Retinal pigment epithelial cell (primary cell): ENCODE results near the gene FGF14.
A peak's percentile ranks its signal among the peaks of the same experiment; 100 is the strongest.

Experiments used
- DNase-seq: peaks from one replicate; pipeline ENCODE4 v3.0.0-alpha.2; 2010; ENCODE audit warnings: low read depth
- H3K4me3 ChIP-seq: 2 replicates; pipeline ENCODE4 v1.5.1; 2011; ENCODE audit warnings: mild to moderate bottlenecking, low read length, control low read depth, moderate library complexity
- TF ChIP-seq, protein P1 (sequence below): conservative IDR thresholded peaks from 2 replicates; pipeline ENCODE4 v1.5.1; 2011; ENCODE audit warnings: low read depth, low read length, control low read depth, inconsistent platforms

Gene FGF14

GRCh38 chr13:102326381-102327118 lies 75.3 kb downstream of the FGF14 start:
- no peak for DNase-seq
- TF ChIP-seq, protein P1, sequence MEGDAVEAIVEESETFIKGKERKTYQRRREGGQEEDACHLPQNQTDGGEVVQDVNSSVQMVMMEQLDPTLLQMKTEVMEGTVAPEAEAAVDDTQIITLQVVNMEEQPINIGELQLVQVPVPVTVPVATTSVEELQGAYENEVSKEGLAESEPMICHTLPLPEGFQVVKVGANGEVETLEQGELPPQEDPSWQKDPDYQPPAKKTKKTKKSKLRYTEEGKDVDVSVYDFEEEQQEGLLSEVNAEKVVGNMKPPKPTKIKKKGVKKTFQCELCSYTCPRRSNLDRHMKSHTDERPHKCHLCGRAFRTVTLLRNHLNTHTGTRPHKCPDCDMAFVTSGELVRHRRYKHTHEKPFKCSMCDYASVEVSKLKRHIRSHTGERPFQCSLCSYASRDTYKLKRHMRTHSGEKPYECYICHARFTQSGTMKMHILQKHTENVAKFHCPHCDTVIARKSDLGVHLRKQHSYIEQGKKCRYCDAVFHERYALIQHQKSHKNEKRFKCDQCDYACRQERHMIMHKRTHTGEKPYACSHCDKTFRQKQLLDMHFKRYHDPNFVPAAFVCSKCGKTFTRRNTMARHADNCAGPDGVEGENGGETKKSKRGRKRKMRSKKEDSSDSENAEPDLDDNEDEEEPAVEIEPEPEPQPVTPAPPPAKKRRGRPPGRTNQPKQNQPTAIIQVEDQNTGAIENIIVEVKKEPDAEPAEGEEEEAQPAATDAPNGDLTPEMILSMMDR, result no peak
- H3K4me3 ChIP-seq, result no peak overlapping the region

- TF ChIP-seq, protein P1, result no peak
- DNase-seq, result no peak
- H3K4me3 ChIP-seq, result no peak overlapping the region
Observed at GRCh38 chr13:102325321-102325720, 76.5 kb downstream of the FGF14 start.

GRCh38 chr13:102323505-102323904 lies 78.3 kb downstream of the FGF14 start:
- H3K4me3 ChIP-seq, result no peak overlapping the region
- DNase-seq, result no peak
- TF ChIP-seq, protein P1, result no peak

DNA sequence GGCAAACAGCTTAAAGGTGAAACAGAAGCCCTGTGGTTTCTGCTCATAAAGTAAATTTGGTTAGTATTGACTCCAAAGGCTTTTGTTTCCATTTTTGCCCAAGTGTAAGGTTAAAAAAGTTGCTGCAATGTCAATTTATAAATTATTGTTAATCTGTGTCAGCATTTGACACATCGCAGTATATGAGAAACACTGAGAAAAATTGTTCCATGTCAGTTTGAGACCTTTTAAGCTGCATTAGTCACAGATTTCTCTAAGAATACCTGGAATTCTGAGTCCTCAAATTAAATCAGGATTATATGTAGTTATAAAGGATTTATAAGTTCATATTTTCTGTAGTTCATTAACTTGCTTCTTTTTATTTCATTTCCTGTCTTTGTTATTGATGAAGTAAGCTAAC lies 78.8 kb downstream of the FGF14 start:
- TF ChIP-seq, protein P1, result no peak
- no peak overlapping the region for H3K4me3 ChIP-seq
- DNase-seq, result peak; percentile 71

DNA sequence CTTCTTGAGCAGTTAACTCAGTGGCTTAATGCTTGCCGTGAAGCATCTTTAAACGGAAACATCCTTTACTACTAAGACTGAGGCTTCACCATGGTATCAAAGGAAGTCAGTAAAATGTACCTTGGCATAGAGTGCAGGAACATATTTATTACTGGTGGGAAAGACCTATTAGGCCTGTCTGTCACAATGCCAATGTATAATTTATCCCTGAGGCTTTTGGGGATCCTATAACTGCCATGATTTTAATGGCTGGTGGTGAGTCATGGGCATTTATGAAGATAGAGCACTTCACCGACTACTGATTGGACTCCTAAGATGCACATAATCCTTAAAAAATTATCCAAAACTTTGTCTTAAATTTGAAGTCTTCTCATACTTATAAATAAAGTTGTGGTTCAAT lies 79.6 kb downstream of the FGF14 start:
- TF ChIP-seq, protein P1, result no peak
- no peak overlapping the region for H3K4me3 ChIP-seq
- no peak for DNase-seq

DNA sequence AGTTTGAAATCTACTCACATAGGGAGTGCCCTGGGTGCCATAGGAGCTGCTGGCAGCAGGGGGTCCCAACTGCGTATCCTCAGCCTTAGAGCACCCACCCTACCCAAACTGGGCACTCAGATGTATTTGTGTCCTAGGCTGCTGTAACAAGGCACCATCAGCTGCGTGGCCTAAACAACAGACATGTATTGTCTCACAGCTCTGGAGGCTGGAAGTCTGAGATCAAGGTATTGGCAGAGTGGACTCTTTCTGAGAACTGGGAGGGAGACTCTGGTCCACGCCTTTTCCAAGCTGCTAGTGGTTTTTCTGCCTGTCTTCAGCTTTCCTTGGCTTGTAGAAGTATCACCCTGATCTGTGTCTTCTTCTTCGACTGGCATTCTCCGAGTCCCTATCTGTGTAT lies 83.6 kb downstream of the FGF14 start:
- TF ChIP-seq, protein P1, result no peak
- no peak overlapping the region for H3K4me3 ChIP-seq
- no peak for DNase-seq

- TF ChIP-seq, protein P1, result no peak
- H3K4me3 ChIP-seq, result no peak overlapping the region
- DNase-seq, result no peak
Observed at GRCh38 chr13:102317593-102317992, 84.3 kb downstream of the FGF14 start.
